SK-N-SH (cell line): ENCODE results near the gene SLCO2A1. TPM values are rescaled to one million over a fixed set of nuclear protein-coding genes. Genes with fewer than 3 reads are reported as not detected.

Source experiments
- CTCF ChIA-PET: fragments of 300-600, 350-600 bp; formaldehyde crosslinking; extraction: SDS; loops from one replicate; lab custom pipeline; 2021; lab: Yijun Ruan, JAX
- POLR2A ChIA-PET: fragments of 350-600 bp; sonication (Branson Sonifier 250); formaldehyde crosslinking; extraction: SDS; loops from one replicate; lab custom pipeline; 2020; ENCODE audit warnings: antibody characterized with exemption, inconsistent platforms; lab: Yijun Ruan, JAX
- DNase-seq: peaks from one replicate; pipeline ENCODE4 v3.0.0; 2012
- H2AFZ ChIP-seq: fragments of 200-600 bp; sonication (generic); 2 replicates; pipeline ENCODE4 v1.8.1; 2016; ENCODE audit warnings: antibody characterized with exemption, mild to moderate bottlenecking, low read depth
- H3F3A ChIP-seq: fragments of 200-600 bp; sonication (generic); replicated peaks from 2 replicates; pipeline ENCODE3; 2016; ENCODE audit warnings: antibody characterized with exemption, mild to moderate bottlenecking; ENCODE audit not compliant: insufficient read depth
- H3K27ac ChIP-seq, 2 experiments: fragments of 200-500 bp in 1 of 2; fragments of 200-600 bp in 1 of 2; sonication (Bioruptor generic) in 1 of 2; sonication (generic), shearing (Covaris generic) in 1 of 2; 2 replicates each; pipeline versions ENCODE4 v1.5.1 to v1.6.1; 2014 to 2016; ENCODE audit warnings: low read depth in 2 of 2, inconsistent platforms in 1 of 2, low read length in 1 of 2, mild to moderate bottlenecking in 1 of 2, mixed read lengths in 1 of 2
- H3K27me3 ChIP-seq: fragments of 200-600 bp; sonication (generic), shearing (Covaris generic); 2 replicates; pipeline ENCODE4 v1.6.1; 2016; ENCODE audit warnings: mixed run types; ENCODE audit not compliant: insufficient read depth
- H3K36me3 ChIP-seq, 2 experiments: fragments of 200-500 bp in 1 of 2; fragments of 200-600 bp in 1 of 2; sonication (Bioruptor generic) in 1 of 2; sonication (generic) in 1 of 2; replicated peaks in 1 of 2; 2 replicates each; pipeline versions ENCODE3 to v1.5.1; 2014 to 2016; ENCODE audit warnings: low read length in 1 of 2, mild to moderate bottlenecking in 1 of 2; ENCODE audit not compliant: insufficient read depth in 2 of 2, control insufficient read depth in 1 of 2
- H3K4me1 ChIP-seq, 2 experiments: fragments of 200-500 bp in 1 of 2; fragments of 200-600 bp in 1 of 2; sonication (Bioruptor generic) in 1 of 2; sonication (generic), shearing (Covaris generic) in 1 of 2; 2 replicates each; pipeline versions ENCODE4 v1.5.1 to v1.6.1; 2014 to 2016; ENCODE audit warnings: low read depth in 1 of 2, low read length in 1 of 2, mixed run types in 1 of 2; ENCODE audit not compliant: insufficient read depth in 2 of 2, control insufficient read depth in 1 of 2
- H3K4me2 ChIP-seq: fragments of 200-600 bp; sonication (generic), shearing (Covaris generic); 2 replicates; pipeline ENCODE4 v1.6.1; 2017; ENCODE audit warnings: mixed run types
- H3K4me3 ChIP-seq, 2 experiments: fragments of 200-500 bp in 1 of 2; fragments of 200-600 bp in 1 of 2; sonication (Bioruptor generic) in 1 of 2; sonication (generic), shearing (Covaris generic) in 1 of 2; 2 replicates each; pipeline versions ENCODE4 v1.5.1 to v1.8.1; 2014 to 2016; ENCODE audit warnings: low read depth in 2 of 2, inconsistent platforms in 1 of 2, low read length in 1 of 2, mild to moderate bottlenecking in 1 of 2, mixed read lengths in 1 of 2, moderate library complexity in 1 of 2
- H3K79me2 ChIP-seq: fragments of 200-600 bp; sonication (generic); 2 replicates; pipeline ENCODE4 v1.8.1; 2017; ENCODE audit warnings: mild to moderate bottlenecking; ENCODE audit not compliant: insufficient read depth
- H3K9ac ChIP-seq: fragments of 200-600 bp; sonication (generic); 2 replicates; pipeline ENCODE4 v1.6.1; 2017; ENCODE audit warnings: mixed run types
- H3K9me2 ChIP-seq: fragments of 200-600 bp; sonication (generic); 2 replicates; pipeline ENCODE4 v1.6.1; 2017; ENCODE audit warnings: mixed run types
- H3K9me3 ChIP-seq: fragments of 200-600 bp; sonication (generic); 2 replicates; pipeline ENCODE4 v1.6.1; 2017; ENCODE audit warnings: mixed run types, mild to moderate bottlenecking, moderate library complexity
- H4K20me1 ChIP-seq: fragments of 200-600 bp; sonication (generic); 2 replicates; pipeline ENCODE4 v1.6.1; 2017; ENCODE audit warnings: mild to moderate bottlenecking, mixed run types; ENCODE audit not compliant: insufficient read depth
- CHD2 ChIP-seq: fragments of 150-350 bp; IDR thresholded peaks from 2 replicates; pipeline ENCODE4 v1.6.1; 2018; ENCODE audit warnings: low read length; ENCODE audit not compliant: partially characterized antibody
- EP300 ChIP-seq, 2 experiments: IDR thresholded peaks; 2 replicates each; pipeline versions ENCODE4 v1.4.0 to v1.6.1; 2012; ENCODE audit warnings: borderline replicate concordance in 1 of 2, low read depth in 1 of 2, low read length in 1 of 2
- EZH2phosphoT487 ChIP-seq: fragments of 200-600 bp; sonication (generic); IDR thresholded peaks from 2 replicates; pipeline ENCODE4 v1.6.1; 2017; ENCODE audit warnings: low read depth, mixed run types, mild to moderate bottlenecking, antibody characterized with exemption, moderate library complexity, borderline replicate concordance
- IRF3 ChIP-seq: fragments of 150-350 bp; IDR thresholded peaks from 2 replicates; pipeline ENCODE4 v1.6.1; 2016; ENCODE audit warnings: mild to moderate bottlenecking, low read depth, low read length
- JUND ChIP-seq: IDR thresholded peaks from 2 replicates; pipeline ENCODE4 v1.4.0; 2012
- MEF2A ChIP-seq: IDR thresholded peaks from 2 replicates; pipeline ENCODE4 v1.4.0; 2012; ENCODE audit warnings: low read depth, borderline replicate concordance
- MXI1 ChIP-seq: IDR thresholded peaks from 2 replicates; pipeline ENCODE4 v1.6.1; 2012; ENCODE audit warnings: mild to moderate bottlenecking, low read depth, low read length, improper control_type of control experiment
- NFIC ChIP-seq: IDR thresholded peaks from 2 replicates; pipeline ENCODE4 v1.4.0; 2012; ENCODE audit warnings: borderline replicate concordance
- NRF1 ChIP-seq: IDR thresholded peaks from 2 replicates; pipeline ENCODE4 v1.6.1; 2012; ENCODE audit warnings: low read depth, mild to moderate bottlenecking, low read length
- PBX3 ChIP-seq: IDR thresholded peaks from 2 replicates; pipeline ENCODE4; 2012
- POLR2AphosphoS5 ChIP-seq: IDR thresholded peaks from 2 replicates; pipeline ENCODE4 v1.6.1; 2012; ENCODE audit warnings: low read depth, low read length
- RXRA ChIP-seq: IDR thresholded peaks from 2 replicates; pipeline ENCODE4 v1.4.0; 2012; ENCODE audit warnings: low read depth, mild to moderate bottlenecking, borderline replicate concordance
- SMC3 ChIP-seq: IDR thresholded peaks from 2 replicates; pipeline ENCODE4 v1.6.1; 2012; ENCODE audit warnings: low read depth, low read length, improper control_type of control experiment
- TAF1 ChIP-seq: IDR thresholded peaks from 2 replicates; pipeline ENCODE4 v1.6.1; 2012; ENCODE audit warnings: low read depth, mild to moderate bottlenecking, low read length, moderate library complexity, borderline replicate concordance
- TCF12 ChIP-seq: IDR thresholded peaks from 2 replicates; pipeline ENCODE4 v1.4.0; 2012
- YY1 ChIP-seq: IDR thresholded peaks from 2 replicates; pipeline ENCODE4 v1.4.0; 2012; ENCODE audit warnings: low read depth, mild to moderate bottlenecking
- WGBS: methylation state at CpG from one replicate; pipeline ENCODE4 v1.1.6; 2017; ENCODE audit warnings: low lambda C conversion rate; 5-methylcytosine and 5-hydroxymethylcytosine counted together
- polyA plus RNA-seq, 3 experiments: library from polyadenylated mRNA; depleted of rRNA; stranded (reverse); fragments of >200 nt; gene quantifications; 2 replicates each; pipeline ENCODE4 v1.2.3, GENCODE V29; 2012
- TF ChIP-seq, protein P1 (sequence below): IDR thresholded peaks from 2 replicates; pipeline ENCODE4 v1.4.0; 2012; ENCODE audit warnings: low read depth
- TF ChIP-seq, protein P2 (sequence below): IDR thresholded peaks from 2 replicates; pipeline ENCODE4 v1.4.0; 2012; ENCODE audit warnings: low read depth, borderline replicate concordance
- TF ChIP-seq, protein P3 (sequence below): IDR thresholded peaks from 2 replicates; pipeline ENCODE4 v1.4.0; 2012; ENCODE audit warnings: low read depth, borderline replicate concordance

SLCO2A1 gene
- polyA plus RNA-seq, 1 of the 3 experiments (the other 2 are of a cell fraction) = 9.3 TPM

DNA sequence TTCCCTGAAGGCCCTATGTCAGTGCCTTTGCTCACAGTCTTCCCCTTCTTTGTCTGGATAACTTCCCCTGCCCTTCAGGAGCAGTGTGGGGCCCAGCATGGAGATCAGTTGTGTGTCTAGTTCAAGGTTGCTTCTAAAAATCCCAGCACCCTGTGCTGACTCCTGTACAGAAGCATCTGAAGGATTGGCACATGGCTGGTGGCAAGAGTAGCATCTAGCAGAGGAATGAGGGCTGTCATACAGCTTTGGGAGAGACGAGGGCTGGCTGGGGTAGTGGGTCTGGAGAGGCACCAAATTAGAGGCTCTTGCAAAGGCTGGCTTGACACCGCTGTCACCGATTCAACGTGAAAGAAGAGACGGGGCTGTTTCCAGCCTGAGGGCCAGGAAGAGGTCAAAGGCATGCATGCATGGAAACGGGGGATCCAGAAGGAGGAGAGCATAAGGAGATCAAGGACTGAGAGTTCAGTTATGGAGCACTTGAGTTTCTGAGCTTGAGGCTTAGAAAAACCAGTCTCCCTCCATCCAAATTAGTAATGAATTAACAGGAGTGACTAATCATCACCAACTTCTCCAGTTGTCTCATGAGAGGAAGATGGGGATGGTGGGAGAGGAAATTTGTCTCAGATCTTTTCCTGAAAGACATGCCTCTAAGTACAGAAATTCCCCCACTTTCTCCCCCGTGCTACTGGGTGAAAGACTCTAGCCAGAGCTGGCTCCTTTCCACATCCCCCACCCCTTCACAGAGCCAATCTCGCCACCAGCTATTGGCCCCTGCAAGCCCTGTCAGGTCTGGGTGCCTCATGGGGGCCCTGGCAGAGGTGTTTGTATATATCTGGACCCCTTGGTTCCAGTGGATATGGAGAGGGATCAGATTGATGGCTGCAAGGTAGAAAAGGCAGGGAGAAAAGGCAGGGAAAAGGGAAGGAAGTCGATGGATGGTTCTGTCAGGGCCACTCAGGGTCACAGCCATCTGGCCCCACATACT is 45.9 kb downstream of the SLCO2A1 start:
- Histone ChIP-seq H3K9me2 (no peaks in the 10 kb centered on the region), H3K79me2 (no peaks in the 10 kb centered on the region), H2AFZ (no peak overlapping the region)
- no peak for TF ChIP-seq TCF12
- no peak for TF ChIP-seq MXI1
- no peak for TF ChIP-seq TAF1
- no peak for TF ChIP-seq NFIC
- TF ChIP-seq MEF2A = no peak
- no peak for TF ChIP-seq EP300 (IDR thresholded peaks at IDR 0.05; ENCODE audit: borderline replicate concordance in 1 of 2, low read depth in 1 of 2, low read length in 1 of 2)
- no peak for TF ChIP-seq RXRA
- TF ChIP-seq SMC3 = no peak
- no peak for TF ChIP-seq IRF3
- TF ChIP-seq CHD2 = no peak
- TF ChIP-seq, protein P1, sequence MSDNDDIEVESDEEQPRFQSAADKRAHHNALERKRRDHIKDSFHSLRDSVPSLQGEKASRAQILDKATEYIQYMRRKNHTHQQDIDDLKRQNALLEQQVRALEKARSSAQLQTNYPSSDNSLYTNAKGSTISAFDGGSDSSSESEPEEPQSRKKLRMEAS = no peak
- TF ChIP-seq, all 33 proteins: peak for 0
- Histone ChIP-seq H3K4me2 (no peak overlapping the region), H3K9me3 (no peaks in the 10 kb centered on the region), H3K4me3 (no peak overlapping the region), H3K36me3 (no peaks in the 10 kb centered on the region), H3K4me1 (no peaks in the 10 kb centered on the region), H3K27me3 (no peaks in the 10 kb centered on the region; the same call in 1 of the 2 replicates), H4K20me1 (no peaks in the 10 kb centered on the region), H3K9ac (no peak overlapping the region), H3F3A (peaks cover 3% of the 10 kb centered on the region), H3K27ac (no peak overlapping the region)
- no peak for DNase-seq
- CTCF ChIA-PET = no interaction called here
- POLR2A ChIA-PET = no interaction called here
- WGBS = 77% methylated on average over 9 of the region's 9 CpGs

DNA sequence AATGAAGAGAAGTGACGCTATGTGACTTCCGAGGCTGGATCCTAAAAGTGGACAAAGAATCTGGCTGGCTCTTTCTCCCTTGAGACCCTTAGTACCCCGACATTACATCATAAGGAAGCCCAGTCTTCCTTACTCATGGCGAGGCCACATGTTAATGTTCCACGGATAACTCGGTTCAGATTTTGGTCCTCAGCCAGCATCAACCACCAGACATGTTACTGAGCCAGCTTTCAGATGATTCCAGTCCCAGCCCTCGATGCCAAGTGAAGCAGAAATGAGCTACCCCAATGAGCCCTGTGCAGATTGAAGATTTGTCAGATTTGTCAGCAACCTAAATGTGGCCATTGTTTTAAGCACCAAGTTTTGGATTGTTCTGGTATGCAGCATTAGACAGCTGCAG is 46.6 kb downstream of the SLCO2A1 start:
- 62% methylated on average over 7 of the region's 7 CpGs for WGBS
- Histone ChIP-seq H3K4me1 (no peaks in the 10 kb centered on the region), H3K79me2 (no peaks in the 10 kb centered on the region), H3K4me2 (no peak overlapping the region), H3K27me3 (no peaks in the 10 kb centered on the region; the same call in 1 of the 2 replicates), H3K36me3 (no peaks in the 10 kb centered on the region), H3K27ac (no peak overlapping the region), H3K9ac (no peak overlapping the region), H3F3A (peaks cover 3% of the 10 kb centered on the region), H4K20me1 (no peaks in the 10 kb centered on the region), H3K9me3 (no peaks in the 10 kb centered on the region), H2AFZ (no peak overlapping the region), H3K4me3 (no peak overlapping the region), H3K9me2 (no peaks in the 10 kb centered on the region)
- DNase-seq = no peak
- ChIA-PET CTCF (interaction anchor here (0.7 kb wide), 1 partner anchor 9 kb away, joined by 3 read pairs; no protein-coding TSS in a partner anchor), POLR2A (no interaction called here)
- TF ChIP-seq POLR2AphosphoS5 (no peak), IRF3 (no peak), NFIC (no peak), YY1 (no peak), CHD2 (no peak), NRF1 (no peak), RXRA (no peak), TCF12 (no peak), JUND (no peak), EZH2phosphoT487 (no peak), SMC3 (no peak), PBX3 (no peak)
- TF ChIP-seq, protein P1 = no peak
- TF ChIP-seq, protein P2, sequence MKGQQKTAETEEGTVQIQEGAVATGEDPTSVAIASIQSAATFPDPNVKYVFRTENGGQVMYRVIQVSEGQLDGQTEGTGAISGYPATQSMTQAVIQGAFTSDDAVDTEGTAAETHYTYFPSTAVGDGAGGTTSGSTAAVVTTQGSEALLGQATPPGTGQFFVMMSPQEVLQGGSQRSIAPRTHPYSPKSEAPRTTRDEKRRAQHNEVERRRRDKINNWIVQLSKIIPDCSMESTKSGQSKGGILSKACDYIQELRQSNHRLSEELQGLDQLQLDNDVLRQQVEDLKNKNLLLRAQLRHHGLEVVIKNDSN = no peak
- TF ChIP-seq, protein P3, sequence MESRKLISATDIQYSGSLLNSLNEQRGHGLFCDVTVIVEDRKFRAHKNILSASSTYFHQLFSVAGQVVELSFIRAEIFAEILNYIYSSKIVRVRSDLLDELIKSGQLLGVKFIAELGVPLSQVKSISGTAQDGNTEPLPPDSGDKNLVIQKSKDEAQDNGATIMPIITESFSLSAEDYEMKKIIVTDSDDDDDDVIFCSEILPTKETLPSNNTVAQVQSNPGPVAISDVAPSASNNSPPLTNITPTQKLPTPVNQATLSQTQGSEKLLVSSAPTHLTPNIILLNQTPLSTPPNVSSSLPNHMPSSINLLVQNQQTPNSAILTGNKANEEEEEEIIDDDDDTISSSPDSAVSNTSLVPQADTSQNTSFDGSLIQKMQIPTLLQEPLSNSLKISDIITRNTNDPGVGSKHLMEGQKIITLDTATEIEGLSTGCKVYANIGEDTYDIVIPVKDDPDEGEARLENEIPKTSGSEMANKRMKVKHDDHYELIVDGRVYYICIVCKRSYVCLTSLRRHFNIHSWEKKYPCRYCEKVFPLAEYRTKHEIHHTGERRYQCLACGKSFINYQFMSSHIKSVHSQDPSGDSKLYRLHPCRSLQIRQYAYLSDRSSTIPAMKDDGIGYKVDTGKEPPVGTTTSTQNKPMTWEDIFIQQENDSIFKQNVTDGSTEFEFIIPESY = no peak
